Common myeloid progenitor, CD34-positive (primary cell): ENCODE data around the gene HOXB4.

ENCODE experiments used
- CTCF ChIA-PET: fragments of 350-600 bp; sonication (Branson Sonifier 250); formaldehyde crosslinking; loops from one replicate; lab custom pipeline; 2021; ENCODE audit warnings: antibody characterized with exemption; lab: Charles Lee
- POLR2A ChIA-PET: fragments of 350-600 bp; sonication (Branson Sonifier 250); formaldehyde crosslinking; loops from one replicate; lab custom pipeline; 2021; ENCODE audit warnings: antibody characterized with exemption; lab: Charles Lee
- DNase-seq, 3 donors: peaks; one replicate each; pipeline versions ENCODE4 v3.0.0 to v3.0.0-alpha.2; 2013
- H3K27ac ChIP-seq, 2 experiments: 1 replicate in 1 of 2; 2 replicates in 1 of 2; pipeline ENCODE4 v1.7.0; 2013; ENCODE audit warnings: inconsistent platforms in 2 of 2, low read length in 2 of 2, mild to moderate bottlenecking in 2 of 2, low read depth in 1 of 2, moderate library complexity in 1 of 2; ENCODE audit not compliant: severe bottlenecking in 2 of 2, insufficient read depth in 1 of 2, poor library complexity in 1 of 2
- H3K27me3 ChIP-seq, 5 experiments: replicated peaks in 2 of 5; 1 replicate in 3 of 5; 2 replicates in 2 of 5; pipeline versions ENCODE4 v1.6.1 to v1.7.0; 2013; ENCODE audit warnings: low read length in 4 of 5, mild to moderate bottlenecking in 2 of 5, moderate library complexity in 2 of 5, inconsistent platforms in 1 of 5; ENCODE audit not compliant: insufficient read depth in 5 of 5, control insufficient read depth in 4 of 5
- H3K36me3 ChIP-seq, 4 experiments: 1 replicate in 2 of 4; 2 replicates in 2 of 4; pipeline versions ENCODE4 v1.6.1 to v1.7.0; 2013; ENCODE audit warnings: low read length in 3 of 4, control low read depth in 1 of 4, mild to moderate bottlenecking in 1 of 4; ENCODE audit not compliant: control insufficient read depth in 4 of 4, insufficient read depth in 4 of 4
- H3K4me1 ChIP-seq, 4 experiments: 1 replicate in 3 of 4; 2 replicates in 1 of 4; pipeline versions ENCODE4 v1.6.1 to v1.7.1; 2013; ENCODE audit warnings: low read length in 3 of 4, mild to moderate bottlenecking in 3 of 4, control low read depth in 1 of 4, inconsistent platforms in 1 of 4, moderate library complexity in 1 of 4; ENCODE audit not compliant: control insufficient read depth in 4 of 4, insufficient read depth in 4 of 4; ENCODE audit errors: control extremely low read depth in 1 of 4
- H3K4me3 ChIP-seq, 7 experiments: 1 replicate in 4 of 7; 2 replicates in 3 of 7; pipeline versions ENCODE4 v1.5.1 to v1.7.0; 2013; ENCODE audit warnings: mild to moderate bottlenecking in 7 of 7, low read length in 6 of 7, moderate library complexity in 6 of 7, inconsistent platforms in 2 of 7, low read depth in 2 of 7, control low read depth in 1 of 7; ENCODE audit not compliant: insufficient read depth in 4 of 7, control insufficient read depth in 1 of 7; ENCODE audit errors: extremely low read depth in 1 of 7
- H3K9me3 ChIP-seq, 5 experiments: 1 replicate in 4 of 5; 2 replicates in 1 of 5; pipeline versions ENCODE4 v1.6.1 to v1.7.1; 2013; ENCODE audit warnings: low read length in 4 of 5, mild to moderate bottlenecking in 2 of 5, inconsistent platforms in 1 of 5, low read depth in 1 of 5, moderate library complexity in 1 of 5; ENCODE audit not compliant: control insufficient read depth in 4 of 5, insufficient read depth in 2 of 5; ENCODE audit errors: control extremely low read depth in 1 of 5
- WGBS: methylation state at CpG from one replicate; pipeline ENCODE4 v1.1.5; 2013; ENCODE audit not compliant: insufficient coverage; 5-methylcytosine and 5-hydroxymethylcytosine counted together

HOXB4 gene

DNA sequence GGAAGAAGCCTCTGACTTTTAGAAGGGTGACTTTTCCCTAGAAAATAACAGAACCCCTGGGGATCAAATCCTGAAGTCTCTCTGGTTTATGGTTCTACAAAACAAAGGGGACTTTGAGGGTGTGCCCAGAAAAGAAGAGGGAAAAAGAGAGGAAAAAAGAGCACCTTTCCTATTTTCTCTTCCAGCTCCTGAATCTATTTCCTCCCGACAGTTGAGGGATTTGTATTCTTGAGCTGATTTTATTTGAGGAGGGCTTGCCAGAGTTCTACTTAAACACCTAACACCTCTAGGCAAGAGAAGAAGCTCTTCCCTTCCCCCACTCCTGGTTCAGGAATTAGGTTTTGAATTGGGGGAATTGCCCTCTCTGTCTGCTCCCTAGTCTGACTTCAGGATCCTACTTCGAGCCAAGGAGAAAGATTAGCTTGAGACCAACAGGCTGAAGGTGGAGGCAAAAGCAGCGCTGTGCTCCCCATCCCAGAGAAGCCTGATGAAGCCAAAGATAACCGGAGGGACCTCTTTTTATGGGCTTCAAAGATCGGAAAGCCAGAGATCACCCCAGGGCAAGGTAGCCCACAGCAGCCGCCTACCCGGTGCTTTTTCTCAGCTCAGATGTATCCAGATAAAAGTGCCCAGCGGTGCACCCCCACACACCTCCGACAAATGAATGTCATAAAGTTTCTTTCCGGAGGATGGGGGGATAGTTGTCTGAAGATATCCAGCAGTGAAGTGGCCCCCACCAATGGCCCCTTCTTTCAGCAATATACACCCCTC is 11.1 kb upstream of the HOXB4 start:
- Histone ChIP-seq H3K36me3 (no peaks in the 10 kb centered on the region), H3K9me3 (no peaks in the 10 kb centered on the region), H3K27ac (peak overlapping the region; percentile 80 to 87), H3K4me1 (peaks cover 13 to 86% (median 72%) of the 10 kb centered on the region in 4 experiments), H3K4me3 (peak overlapping the region; percentile 45 to 97 (median 82)), H3K27me3 (peaks cover 0 to 14% (median 0%) of the 10 kb centered on the region in 5 experiments)
- CTCF ChIA-PET: interaction anchor here (0.8 to 2.1 kb wide), 15 partner anchors 13 to 284 kb away, joined by 3 to 11 read pairs (median 4); no protein-coding TSS in a partner anchor
- POLR2A ChIA-PET: interaction anchor here (1.0 kb wide), 1 partner anchor 106 kb away, joined by 4 read pairs; no protein-coding TSS in a partner anchor
- peak in 1 of 3 donors; percentile 38 for DNase-seq
- 6% methylated on average over 6 of the region's 10 CpGs for WGBS

DNA sequence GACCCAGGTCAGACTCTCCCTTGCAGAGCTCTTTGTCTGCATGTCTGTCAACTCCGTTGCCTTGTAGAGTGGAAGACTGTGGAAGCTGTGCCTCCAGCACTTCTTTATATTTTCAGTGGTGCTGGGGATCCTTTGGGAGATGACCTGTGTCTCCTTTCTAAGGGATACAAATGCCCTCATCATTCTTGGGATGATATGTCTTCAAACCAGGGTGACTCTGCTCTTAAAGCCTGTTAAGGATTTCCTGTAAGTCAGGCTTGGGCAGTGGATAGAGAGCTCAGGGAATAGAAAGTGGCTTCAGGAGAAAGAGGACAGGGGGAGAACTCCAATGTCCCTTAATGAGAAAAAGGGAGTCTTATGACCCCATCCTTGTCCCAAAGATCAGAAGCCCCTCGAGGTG is 10.4 kb upstream of the HOXB4 start:
- 14% methylated on average over 1 of the region's 2 CpGs for WGBS
- DNase-seq: no peak
- POLR2A ChIA-PET: interaction anchor here (0.5 to 1.6 kb wide), 5 partner anchors 8 to 248 kb away, joined by 3 to 7 read pairs (median 4); no protein-coding TSS in a partner anchor
- CTCF ChIA-PET: interaction anchor here (0.8 to 2.1 kb wide), 26 partner anchors 12 to 284 kb away, joined by 3 to 11 read pairs (median 4); partner anchors contain the start of gene HOXB8
- Histone ChIP-seq H3K9me3 (no peaks in the 10 kb centered on the region), H3K27ac (peak overlapping the region; percentile 80 to 87), H3K4me1 (peaks cover 13 to 89% (median 71%) of the 10 kb centered on the region in 4 experiments), H3K36me3 (no peaks in the 10 kb centered on the region), H3K4me3 (peak overlapping the region in 6 of 7 experiments; percentile 53 to 97 (median 86)), H3K27me3 (peaks cover 0 to 11% (median 0%) of the 10 kb centered on the region in 5 experiments)

DNA sequence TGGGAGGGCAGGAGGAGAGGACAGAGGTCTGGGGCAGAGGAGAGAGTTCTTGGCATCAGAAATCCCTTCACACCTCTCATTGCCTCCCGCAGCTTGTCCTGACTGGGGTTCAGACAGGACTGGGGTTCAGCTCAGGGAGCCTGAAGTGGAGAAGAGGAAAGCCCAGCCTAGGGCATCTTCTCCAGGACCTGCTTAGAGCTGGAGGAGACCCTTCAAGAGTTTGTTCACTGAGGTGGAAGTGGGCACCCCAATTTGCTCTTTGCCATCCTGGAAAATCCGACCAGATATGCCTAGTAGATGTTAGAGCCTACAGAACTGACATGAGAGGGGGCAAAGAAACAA is 9.9 kb upstream of the HOXB4 start:
- POLR2A ChIA-PET: interaction anchor here (0.5 to 1.6 kb wide), 9 partner anchors 9 to 499 kb away, joined by 3 to 7 read pairs (median 4); no protein-coding TSS in a partner anchor
- peaks cover 13 to 91% (median 71%) of the 10 kb centered on the region in 4 experiments for H3K4me1 ChIP-seq
- CTCF ChIA-PET: interaction anchor here (0.8 to 2.1 kb wide), 26 partner anchors 8 to 283 kb away, joined by 3 to 11 read pairs (median 4); partner anchors contain the start of gene HOXB8
- H3K27ac ChIP-seq: peak overlapping the region; percentile 80 to 87
- no peaks in the 10 kb centered on the region for H3K36me3 ChIP-seq
- no peak for DNase-seq
- peaks cover 0 to 11% (median 0%) of the 10 kb centered on the region in 5 experiments for H3K27me3 ChIP-seq
- peak overlapping the region in 6 of 7 experiments; percentile 53 to 97 (median 86) for H3K4me3 ChIP-seq
- 23% methylated on average over 2 of the region's 2 CpGs for WGBS
- no peaks in the 10 kb centered on the region for H3K9me3 ChIP-seq

DNA sequence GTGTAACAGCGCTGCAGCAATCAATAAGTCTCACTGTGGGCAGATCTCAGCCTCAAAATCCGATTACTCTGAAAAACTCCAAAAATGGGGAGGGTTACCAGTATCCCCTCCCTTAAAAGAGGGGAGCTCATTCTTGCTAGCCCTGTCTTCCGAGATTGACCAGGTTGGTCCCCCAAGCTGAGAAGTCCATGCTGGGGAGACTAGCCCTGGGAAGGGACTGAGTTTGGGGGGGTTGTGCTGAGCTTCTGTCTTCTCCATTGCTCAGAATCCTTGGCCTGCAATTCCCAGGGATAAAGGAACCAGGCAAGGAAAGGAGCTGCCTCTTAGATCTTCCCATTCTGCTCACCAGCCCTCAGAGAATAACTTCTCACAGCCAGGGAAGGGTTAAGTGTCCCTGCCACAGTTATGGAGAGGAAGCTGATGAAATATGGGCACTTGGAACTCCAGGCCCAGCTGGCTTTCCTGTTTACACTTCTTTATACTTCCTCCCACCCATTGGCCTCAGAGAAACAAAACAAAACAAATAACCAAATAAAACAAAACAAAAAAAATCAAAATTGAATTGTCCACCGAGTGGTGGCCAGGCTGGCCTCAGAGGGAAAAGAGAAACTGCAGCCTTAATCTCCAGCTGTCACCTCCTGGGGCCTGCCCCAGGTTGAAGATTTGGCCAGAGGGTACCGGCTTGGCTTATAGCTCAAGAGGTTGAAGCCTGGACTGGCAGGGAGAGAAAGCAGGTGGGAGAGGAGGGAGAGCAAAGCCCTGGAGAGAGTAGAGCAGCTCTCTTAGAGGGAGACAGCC is 9.3 kb upstream of the HOXB4 start:
- no peaks in the 10 kb centered on the region for H3K36me3 ChIP-seq
- H3K4me3 ChIP-seq: peak overlapping the region; percentile 48 to 97 (median 82)
- peak overlapping the region; percentile 80 to 87 for H3K27ac ChIP-seq
- POLR2A ChIA-PET: interaction anchor here (0.5 to 1.6 kb wide), 7 partner anchors 9 to 499 kb away, joined by 3 to 7 read pairs (median 3); no protein-coding TSS in a partner anchor
- WGBS: 6% methylated on average over 3 of the region's 5 CpGs
- H3K9me3 ChIP-seq: no peaks in the 10 kb centered on the region
- peaks cover 11 to 92% (median 71%) of the 10 kb centered on the region in 4 experiments for H3K4me1 ChIP-seq
- peak in 2 of 3 donors; percentile 70 to 81 for DNase-seq
- peaks cover 0 to 9% (median 0%) of the 10 kb centered on the region in 5 experiments for H3K27me3 ChIP-seq
- CTCF ChIA-PET: interaction anchor here (0.8 to 2.1 kb wide), 25 partner anchors 9 to 279 kb away, joined by 3 to 11 read pairs (median 4); partner anchors contain the start of gene HOXB8

DNA sequence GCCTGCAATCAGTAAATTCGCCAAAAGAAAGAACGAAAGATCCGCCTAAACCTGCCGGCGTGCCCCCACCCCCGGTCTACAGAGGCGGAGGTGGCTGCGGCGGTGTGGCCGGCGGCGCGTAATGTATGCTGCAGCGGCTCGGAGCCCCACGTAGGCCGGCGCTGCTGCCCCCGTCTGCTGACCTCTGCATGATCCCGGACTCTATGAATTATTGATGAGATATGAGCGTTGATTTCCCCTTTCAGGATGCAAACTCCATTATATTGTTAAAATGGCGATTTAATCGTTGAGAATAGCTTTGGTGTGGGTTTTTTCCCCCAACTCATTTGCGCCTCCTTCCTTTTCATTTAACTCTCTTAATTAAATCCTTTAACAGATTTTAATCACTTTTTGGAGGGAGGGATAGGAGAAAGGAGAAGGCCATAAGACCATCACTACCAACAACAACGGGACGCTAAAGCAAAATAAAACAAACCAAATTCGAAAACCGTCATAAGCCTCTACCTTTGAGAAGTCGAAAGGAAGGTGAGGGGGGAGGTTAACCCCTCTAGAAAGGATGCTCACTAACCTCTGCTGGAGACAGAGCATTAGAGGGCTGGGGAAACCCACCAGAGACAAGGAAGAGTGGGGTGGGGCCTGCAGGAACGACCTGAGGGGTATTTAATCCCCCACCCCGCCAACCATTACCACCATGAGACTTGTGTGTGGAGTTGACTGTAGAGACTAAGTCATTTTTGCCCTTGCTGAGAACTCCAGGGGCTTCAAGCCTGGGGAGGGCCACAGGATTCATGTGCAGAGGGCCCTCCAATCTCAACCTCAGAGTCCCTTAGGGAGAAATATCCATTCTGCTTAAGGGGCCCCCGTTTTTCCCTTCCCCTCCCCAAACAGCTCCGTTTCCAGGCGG is 8.5 kb upstream of the HOXB4 start:
- Histone ChIP-seq H3K4me3 (peak overlapping the region; percentile 3 to 97 (median 82)), H3K4me1 (peaks cover 11 to 93% (median 72%) of the 10 kb centered on the region in 4 experiments), H3K36me3 (no peaks in the 10 kb centered on the region), H3K9me3 (no peaks in the 10 kb centered on the region), H3K27ac (peak overlapping the region; percentile 80 to 87), H3K27me3 (peaks cover 0 to 7% (median 0%) of the 10 kb centered on the region in 5 experiments)
- POLR2A ChIA-PET: interaction anchor here (0.9 to 1.4 kb wide), 2 partner anchors 10 to 40 kb away, joined by 3 to 7 read pairs; no protein-coding TSS in a partner anchor
- under 1% methylated on average over 21 of the region's 34 CpGs for WGBS
- CTCF ChIA-PET: interaction anchor here (0.8 to 2.1 kb wide), 12 partner anchors 12 to 279 kb away, joined by 3 to 11 read pairs (median 4); no protein-coding TSS in a partner anchor
- DNase-seq: peak in 1 of 3 donors; percentile 40
